Right lobe of liver (tissue), 6 donors: Measurements from ENCODE around the gene DTNA. TPM values are rescaled to one million over a fixed set of nuclear protein-coding genes. Genes with fewer than 3 reads are reported as not detected.

Source experiments
- ATAC-seq, 4 donors: fragments of 200-7000 bp; cut with Tn5 transposase; one replicate each; pipeline ENCODE4 v1.9.1; 2020; ENCODE audit warnings: mild to moderate bottlenecking in 4 of 4, moderate library complexity in 4 of 4
- DNase-seq, 3 donors: peaks; one replicate each; pipeline ENCODE4 v3.0.0-alpha.2; 2020
- H3K27ac ChIP-seq, 3 donors: fragments of 200-600 bp; one replicate each; pipeline ENCODE4 v1.8.0; 2022
- H3K27me3 ChIP-seq, 2 donors: fragments of 200-600 bp; one replicate each; pipeline ENCODE4 v1.8.0; 2022
- H3K36me3 ChIP-seq, 4 donors: fragments of 200-600 bp; sonication (generic) in 1 of 4; one replicate each; pipeline versions ENCODE4 v1.5.1 to v1.8.0; 2017 to 2022; ENCODE audit warnings: control low read depth in 1 of 4
- H3K4me1 ChIP-seq, 4 donors: fragments of 200-600 bp; sonication (generic) in 1 of 4; one replicate each; pipeline versions ENCODE4 v1.5.1 to v1.8.0; 2017 to 2022; ENCODE audit warnings: control low read depth in 1 of 4
- H3K4me3 ChIP-seq, 3 donors: fragments of 200-600 bp; one replicate each; pipeline ENCODE4 v1.8.0; 2022
- H3K9me3 ChIP-seq, 4 donors: fragments of 200-600 bp; sonication (generic) in 1 of 4; one replicate each; pipeline versions ENCODE4 v1.5.1 to v1.8.0; 2017 to 2022; ENCODE audit warnings: control low read depth in 1 of 4
- POLR2A ChIP-seq: fragments of 450-650 bp; IDR thresholded peaks from one replicate; pipeline ENCODE4 v1.6.1; 2017; ENCODE audit warnings: antibody characterized with exemption, mild to moderate bottlenecking
- WGBS: methylation state at CpG from one replicate; pipeline ENCODE4 v1.1.6; 2018; ENCODE audit warnings: low coverage, low lambda C conversion rate; ENCODE audit not compliant: insufficient coverage; ENCODE audit errors: missing lambda C conversion rate; 5-methylcytosine and 5-hydroxymethylcytosine counted together
- intact Hi-C, 2 donors: fragments of 100-400 bp; cut with DNase I; formaldehyde crosslinking; loops; one replicate each; pipeline versions ENCODE4 v1.11.2 to v1.14.1; 2022
- total RNA-seq, 6 experiments: library from RNA; depleted of rRNA in 2 of 6; stranded (reverse); fragments of >200 nt in 2 of 6; fragmentation: NEBNext Ultra II Directional in 3 of 6; extraction: Animal tissue kit (Norgen Biotek cat#: 25700) in 3 of 6; gene quantifications; one replicate each; pipeline versions ENCODE4 v1.1.0 to v1.2.4, GENCODE V29; 2016 to 2023
- TF ChIP-seq, protein P1 (sequence below), 4 donors: fragments of 200-600 bp in 3 of 4; fragments of 450-650 bp in 1 of 4; IDR thresholded peaks; one replicate each; pipeline versions ENCODE4 v1.5.1 to v1.8.0; 2016 to 2022; ENCODE audit warnings: antibody characterized with exemption in 4 of 4, mild to moderate bottlenecking in 2 of 4
- donor health status: DM: no; HTN: yes; CAD: no.
- donor health status: DM: no; HTN: no; CAD: no.
- donor health status: DM: no; HTN: no; CAD: no.
- donor health status: DM: no; HTN: yes; CAD: no.
- donor health status: DM: no; HTN: yes; CAD: no.

Gene DTNA
- total RNA-seq, 6 experiments from 2014 or later: 0.90 to 29.4 (median 13.7) TPM

DNA sequence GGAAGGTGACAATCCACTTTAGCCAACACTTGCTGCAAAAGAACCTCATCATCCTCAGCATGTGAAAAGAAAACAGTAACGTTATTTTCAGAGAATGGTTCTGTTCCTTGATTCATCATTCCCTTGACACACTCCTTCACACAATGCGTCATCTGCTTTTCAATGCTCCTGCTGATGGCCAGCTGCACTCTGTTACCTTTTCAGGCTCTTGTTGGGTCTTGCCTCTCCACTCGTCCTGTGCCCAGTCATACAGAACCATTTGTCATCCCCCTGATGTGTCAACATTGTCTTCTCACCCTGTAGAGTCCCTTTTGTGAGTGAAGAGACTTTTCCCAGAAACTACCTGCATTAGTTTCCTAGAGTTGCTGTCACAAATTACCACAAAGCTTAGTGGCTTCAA lies 12.2 kb upstream of the DTNA start:
- TF ChIP-seq POLR2A: no peak
- TF ChIP-seq, protein P1, sequence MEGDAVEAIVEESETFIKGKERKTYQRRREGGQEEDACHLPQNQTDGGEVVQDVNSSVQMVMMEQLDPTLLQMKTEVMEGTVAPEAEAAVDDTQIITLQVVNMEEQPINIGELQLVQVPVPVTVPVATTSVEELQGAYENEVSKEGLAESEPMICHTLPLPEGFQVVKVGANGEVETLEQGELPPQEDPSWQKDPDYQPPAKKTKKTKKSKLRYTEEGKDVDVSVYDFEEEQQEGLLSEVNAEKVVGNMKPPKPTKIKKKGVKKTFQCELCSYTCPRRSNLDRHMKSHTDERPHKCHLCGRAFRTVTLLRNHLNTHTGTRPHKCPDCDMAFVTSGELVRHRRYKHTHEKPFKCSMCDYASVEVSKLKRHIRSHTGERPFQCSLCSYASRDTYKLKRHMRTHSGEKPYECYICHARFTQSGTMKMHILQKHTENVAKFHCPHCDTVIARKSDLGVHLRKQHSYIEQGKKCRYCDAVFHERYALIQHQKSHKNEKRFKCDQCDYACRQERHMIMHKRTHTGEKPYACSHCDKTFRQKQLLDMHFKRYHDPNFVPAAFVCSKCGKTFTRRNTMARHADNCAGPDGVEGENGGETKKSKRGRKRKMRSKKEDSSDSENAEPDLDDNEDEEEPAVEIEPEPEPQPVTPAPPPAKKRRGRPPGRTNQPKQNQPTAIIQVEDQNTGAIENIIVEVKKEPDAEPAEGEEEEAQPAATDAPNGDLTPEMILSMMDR (IDR thresholded peaks at IDR 0.05): no peak
- no peaks in the 10 kb centered on the region for H3K9me3 ChIP-seq
- WGBS: 74% methylated on average over 3 of the region's 3 CpGs
- H3K4me1 ChIP-seq: no peaks in the 10 kb centered on the region
- H3K27me3 ChIP-seq: no peaks in the 10 kb centered on the region
- no peaks in the 10 kb centered on the region for H3K36me3 ChIP-seq
- intact Hi-C loops: no loop called here
- no peak overlapping the region for H3K4me3 ChIP-seq
- DNase-seq (no peak), ATAC-seq (no peak)
- no peak overlapping the region for H3K27ac ChIP-seq

- Histone ChIP-seq H3K27me3 (no peaks in the 10 kb centered on the region), H3K9me3 (no peaks in the 10 kb centered on the region), H3K36me3 (no peaks in the 10 kb centered on the region), H3K4me1 (no peaks in the 10 kb centered on the region), H3K27ac (no peak overlapping the region), H3K4me3 (no peak overlapping the region)
- intact Hi-C loops: no loop called here
- ATAC-seq (no peak), DNase-seq (no peak)
- WGBS: 85% methylated on average over 3 of the region's 3 CpGs
- TF ChIP-seq, protein P1 (IDR thresholded peaks at IDR 0.05): no peak
- no peak for TF ChIP-seq POLR2A
Measured at GRCh38 chr18:34701911-34702310, 8.2 kb upstream of the DTNA start.

DNA sequence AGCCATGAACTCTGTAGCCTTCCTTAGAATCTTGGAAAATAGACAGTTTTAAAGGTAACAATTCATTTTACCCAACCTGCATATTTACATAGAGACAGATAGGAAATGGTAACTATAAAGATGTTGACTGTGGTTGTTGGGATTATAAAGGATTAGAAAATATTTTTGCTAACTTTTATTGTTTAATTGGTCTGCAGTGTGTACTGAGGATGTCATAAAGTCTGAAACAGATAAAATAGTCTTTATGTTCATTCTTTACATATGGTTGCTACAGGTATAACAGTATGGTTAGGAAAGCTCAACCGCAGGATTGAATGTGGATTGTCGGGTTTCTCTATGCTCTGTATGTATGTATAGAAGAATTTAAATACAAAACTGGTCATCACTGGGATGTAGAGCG lies 7.3 kb upstream of the DTNA start:
- DNase-seq: no peak
- H3K9me3 ChIP-seq: no peaks in the 10 kb centered on the region
- no peak for ATAC-seq
- no peaks in the 10 kb centered on the region for H3K27me3 ChIP-seq
- intact Hi-C loops: no loop called here
- WGBS: 88% methylated on average over 3 of the region's 3 CpGs
- no peak overlapping the region for H3K4me3 ChIP-seq
- H3K4me1 ChIP-seq: no peaks in the 10 kb centered on the region
- TF ChIP-seq, protein P1 (IDR thresholded peaks at IDR 0.05): no peak
- TF ChIP-seq POLR2A: no peak
- H3K27ac ChIP-seq: no peak overlapping the region
- H3K36me3 ChIP-seq: no peaks in the 10 kb centered on the region

DNA sequence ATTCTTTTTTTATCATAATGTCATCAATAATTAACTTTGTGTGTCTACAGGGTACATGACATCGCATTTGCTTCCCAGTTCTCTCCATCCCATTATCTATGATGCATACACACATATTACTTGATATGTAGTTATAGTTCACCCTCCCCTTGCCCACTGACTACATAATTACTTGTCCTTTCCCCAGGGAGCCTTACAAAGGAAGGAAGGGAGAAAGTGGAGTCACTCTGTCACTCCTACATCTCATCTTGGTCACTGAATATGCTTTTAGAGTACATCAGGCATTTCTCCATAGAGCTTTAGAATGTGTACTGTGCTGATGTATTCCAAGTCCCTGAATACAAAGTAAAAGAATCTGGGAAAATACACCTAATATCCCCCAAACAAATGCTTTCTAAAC lies 6.0 kb upstream of the DTNA start:
- TF ChIP-seq POLR2A: no peak
- TF ChIP-seq, protein P1 (IDR thresholded peaks at IDR 0.05): no peak
- Histone ChIP-seq H3K36me3 (no peaks in the 10 kb centered on the region), H3K27me3 (no peaks in the 10 kb centered on the region), H3K9me3 (no peaks in the 10 kb centered on the region), H3K4me3 (no peak overlapping the region), H3K4me1 (no peaks in the 10 kb centered on the region), H3K27ac (no peak overlapping the region)
- intact Hi-C loops: no loop called here
- ATAC-seq (no peak), DNase-seq (no peak)
- WGBS: 86% methylated on average over 1 of the region's 1 CpG

GRCh38 chr18:34704823-34705222 lies 5.3 kb upstream of the DTNA start:
- no peaks in the 10 kb centered on the region for H3K9me3 ChIP-seq

More at GRCh38 chr18:34704823-34705222, 5.3 kb upstream of the DTNA start:
- no peaks in the 10 kb centered on the region for H3K4me1 ChIP-seq
- H3K36me3 ChIP-seq: no peaks in the 10 kb centered on the region
- ATAC-seq: no peak
- TF ChIP-seq, protein P1 (IDR thresholded peaks at IDR 0.05): no peak
- TF ChIP-seq POLR2A: no peak
- H3K4me3 ChIP-seq: no peak overlapping the region
- intact Hi-C loops: no loop called here
- DNase-seq: no peak
- H3K27me3 ChIP-seq: no peaks in the 10 kb centered on the region
- H3K27ac ChIP-seq: no peak overlapping the region
- WGBS: 70% methylated on average over 2 of the region's 2 CpGs
